H1 (cell line): ENCODE measurements around the gene NRN1. TPM values are rescaled to one million over a fixed set of nuclear protein-coding genes. Genes with fewer than 3 reads are reported as not detected.

Experiments used
- CTCF ChIA-PET: fragments of 300-600 bp; sonication (Branson Sonifier 250); formaldehyde crosslinking; loops from one replicate; lab custom pipeline; 2021; ENCODE audit not compliant: partially characterized antibody; lab: Charles Lee
- POLR2A ChIA-PET: fragments of 300-600 bp; sonication (Branson Sonifier 250); formaldehyde crosslinking; loops from one replicate; lab custom pipeline; 2021; ENCODE audit warnings: inconsistent platforms; ENCODE audit not compliant: partially characterized antibody; lab: Charles Lee
- DNase-seq, 2 experiments: peaks; one replicate each; pipeline versions ENCODE4 v3.0.0 to v3.0.0-alpha.2; 2010 to 2022; ENCODE audit warnings: low spot score in 2 of 2, low read depth in 1 of 2, mixed read lengths in 1 of 2
- FAIRE-seq: peaks from 2 replicates; lab custom pipeline; 2011; peaks lifted over from hg19 to GRCh38; lab: Jason Lieb, UNC
- H2AFZ ChIP-seq: 2 replicates; pipeline ENCODE4 v1.8.1; 2012; ENCODE audit warnings: low read length, inconsistent platforms
- H2AK5ac ChIP-seq: 2 replicates; pipeline ENCODE4 v1.6.1; 2013; ENCODE audit warnings: low read depth, low read length
- H2BK120ac ChIP-seq: replicated peaks from 2 replicates; pipeline ENCODE3; 2013; ENCODE audit warnings: low read depth, low read length, inconsistent platforms
- H2BK12ac ChIP-seq: 2 replicates; pipeline ENCODE4 v1.6.1; 2013; ENCODE audit warnings: low read depth, low read length
- H2BK15ac ChIP-seq: 2 replicates; pipeline ENCODE4 v1.6.1; 2013; ENCODE audit warnings: low read length
- H2BK20ac ChIP-seq: 2 replicates; pipeline ENCODE4 v1.6.1; 2013; ENCODE audit warnings: low read length
- H2BK5ac ChIP-seq: 2 replicates; pipeline ENCODE4 v1.6.1; 2013; ENCODE audit warnings: low read depth, low read length
- H3K14ac ChIP-seq: 2 replicates; pipeline ENCODE4 v1.6.1; 2013; ENCODE audit warnings: inconsistent platforms; ENCODE audit not compliant: insufficient read length
- H3K18ac ChIP-seq: 2 replicates; pipeline ENCODE4 v1.6.1; 2013; ENCODE audit warnings: low read length; ENCODE audit errors: extremely low read depth
- H3K23ac ChIP-seq: 2 replicates; pipeline ENCODE4 v1.6.1; 2013; ENCODE audit warnings: inconsistent platforms; ENCODE audit not compliant: insufficient read length
- H3K23me2 ChIP-seq: 2 replicates; pipeline ENCODE4 v1.6.1; 2013; ENCODE audit warnings: low read depth, low read length
- H3K27ac ChIP-seq: 2 replicates; pipeline ENCODE4 v1.6.1; 2011; ENCODE audit warnings: low read depth, low read length, inconsistent platforms
- H3K27me3 ChIP-seq, 4 experiments: replicated peaks in 1 of 4; 1 replicate in 1 of 4; 2 replicates in 3 of 4; pipeline versions ENCODE4 v1.6.1 to v1.8.1; 2011 to 2013; ENCODE audit warnings: low read length in 3 of 4, mild to moderate bottlenecking in 3 of 4, inconsistent platforms in 2 of 4, mixed read lengths in 2 of 4, moderate library complexity in 1 of 4; ENCODE audit not compliant: control insufficient read depth in 3 of 4, insufficient read depth in 3 of 4; ENCODE audit errors: extremely low read depth in 1 of 4
- H3K36me3 ChIP-seq, 4 experiments: 2 replicates each; pipeline versions ENCODE4 v1.6.1 to v1.8.1; 2011 to 2013; ENCODE audit warnings: mild to moderate bottlenecking in 4 of 4, low read length in 3 of 4, moderate library complexity in 2 of 4, control low read depth in 1 of 4, inconsistent platforms in 1 of 4; ENCODE audit not compliant: insufficient read depth in 4 of 4, control insufficient read depth in 2 of 4
- H3K4ac ChIP-seq: replicated peaks from 2 replicates; pipeline ENCODE3; 2013; ENCODE audit warnings: low read length, low read depth, mixed read lengths, inconsistent platforms; ENCODE audit not compliant: insufficient read length
- H3K4me1 ChIP-seq, 4 experiments: replicated peaks in 1 of 4; 1 replicate in 1 of 4; 2 replicates in 3 of 4; pipeline versions ENCODE4 v1.6.1 to v1.8.1; 2011 to 2013; ENCODE audit warnings: low read length in 3 of 4, inconsistent platforms in 2 of 4, mixed read lengths in 1 of 4; ENCODE audit not compliant: insufficient read depth in 4 of 4, control insufficient read depth in 3 of 4
- H3K4me2 ChIP-seq, 2 experiments: 2 replicates each; pipeline versions ENCODE4 v1.6.1 to v1.8.1; 2011 to 2013; ENCODE audit warnings: low read depth in 2 of 2, low read length in 2 of 2, control low read depth in 1 of 2, inconsistent platforms in 1 of 2, mild to moderate bottlenecking in 1 of 2; ENCODE audit not compliant: insufficient read depth in 1 of 2
- H3K4me3 ChIP-seq, 4 experiments: fragments of 200-600, 300-600 bp in 1 of 4; sonication (generic), shearing (Covaris generic), sonication (Bioruptor Twin) in 1 of 4; 2 replicates each; pipeline versions ENCODE4 v1.5.1 to v1.8.1; 2011 to 2016; ENCODE audit warnings: low read length in 4 of 4, low read depth in 3 of 4, control low read depth in 2 of 4, inconsistent platforms in 2 of 4, mild to moderate bottlenecking in 2 of 4, mixed read lengths in 1 of 4, moderate library complexity in 1 of 4; ENCODE audit not compliant: insufficient read depth in 2 of 4; ENCODE audit errors: extremely low read depth in 1 of 4
- H3K56ac ChIP-seq: replicated peaks from 2 replicates; pipeline ENCODE3; 2013; ENCODE audit warnings: low read depth, mild to moderate bottlenecking, mixed read lengths, low read length, inconsistent platforms; ENCODE audit not compliant: insufficient read length
- H3K79me1 ChIP-seq: 2 replicates; pipeline ENCODE4 v1.6.1; 2013; ENCODE audit warnings: low read depth, low read length, control low read depth
- H3K79me2 ChIP-seq, 2 experiments: 2 replicates each; pipeline versions ENCODE4 v1.6.1 to v1.8.1; 2012 to 2013; ENCODE audit warnings: low read length in 2 of 2, mild to moderate bottlenecking in 2 of 2, inconsistent platforms in 1 of 2; ENCODE audit not compliant: insufficient read depth in 2 of 2, control insufficient read depth in 1 of 2
- H3K9ac ChIP-seq, 4 experiments: replicated peaks in 1 of 4; 1 replicate in 1 of 4; 2 replicates in 3 of 4; pipeline versions ENCODE4 v1.6.1 to v1.8.1; 2011 to 2013; ENCODE audit warnings: low read depth in 3 of 4, low read length in 3 of 4, control low read depth in 2 of 4, mild to moderate bottlenecking in 2 of 4, moderate library complexity in 2 of 4, inconsistent platforms in 1 of 4; ENCODE audit errors: extremely low read depth in 1 of 4
- H3K9me3 ChIP-seq, 2 experiments: 2 replicates each; pipeline versions ENCODE4 v1.6.1 to v1.8.1; 2012 to 2013; ENCODE audit warnings: mild to moderate bottlenecking in 2 of 2, moderate library complexity in 2 of 2, control low read depth in 1 of 2, inconsistent platforms in 1 of 2, low read depth in 1 of 2, low read length in 1 of 2, mixed read lengths in 1 of 2; ENCODE audit not compliant: insufficient read depth in 2 of 2
- H4K20me1 ChIP-seq, 2 experiments: replicated peaks in 1 of 2; 2 replicates each; pipeline versions ENCODE3 to v1.8.1; 2011 to 2013; ENCODE audit warnings: inconsistent platforms in 2 of 2, low read length in 2 of 2, mild to moderate bottlenecking in 1 of 2; ENCODE audit not compliant: insufficient read depth in 2 of 2, control insufficient read depth in 1 of 2
- H4K5ac ChIP-seq: 2 replicates; pipeline ENCODE4 v1.6.1; 2013; ENCODE audit warnings: low read length, low read depth, mixed read lengths, inconsistent platforms; ENCODE audit not compliant: insufficient read length
- H4K8ac ChIP-seq: 2 replicates; pipeline ENCODE4 v1.8.0; 2013; ENCODE audit warnings: mild to moderate bottlenecking, moderate library complexity, low read length, inconsistent platforms; ENCODE audit not compliant: insufficient read depth; ENCODE audit errors: extremely low read depth
- H4K91ac ChIP-seq: replicated peaks from 2 replicates; pipeline ENCODE3; 2013; ENCODE audit warnings: low read length, mixed read lengths, inconsistent platforms; ENCODE audit not compliant: insufficient read length
- ATF2 ChIP-seq: IDR thresholded peaks from 2 replicates; pipeline ENCODE4 v1.6.1; 2012; ENCODE audit warnings: low read length, inconsistent platforms
- BCL11A ChIP-seq, 2 experiments: IDR thresholded peaks; one replicate each; pipeline ENCODE4 v1.6.1; 2011; ENCODE audit warnings: low read depth in 2 of 2, low read length in 2 of 2, mild to moderate bottlenecking in 2 of 2
- CBX8 ChIP-seq: fragments of 300-800, 300-1000 bp; sonication (generic); IDR thresholded peaks from 2 replicates; pipeline ENCODE4 v1.7.1; 2016; ENCODE audit warnings: low read depth, low read length, borderline replicate concordance
- CHD2 ChIP-seq: IDR thresholded peaks from 2 replicates; pipeline ENCODE4 v1.6.1; 2012; ENCODE audit warnings: low read length, improper control_type of control experiment
- GABPA ChIP-seq: IDR thresholded peaks from 2 replicates; pipeline ENCODE4 v1.6.1; 2011; ENCODE audit warnings: mild to moderate bottlenecking, low read length, moderate library complexity, borderline replicate concordance; ENCODE audit not compliant: insufficient read depth
- PHF8 ChIP-seq: fragments of 200-600 bp; sonication (generic); conservative IDR thresholded peaks from 2 replicates; pipeline ENCODE4 v1.7.1; 2012; ENCODE audit warnings: low read depth, mild to moderate bottlenecking, inconsistent platforms, low read length, moderate library complexity
- RAD21 ChIP-seq, 2 experiments: IDR thresholded peaks in 1 of 2; conservative IDR thresholded peaks in 1 of 2; 2 replicates each; pipeline ENCODE4 v1.6.1; 2011; ENCODE audit warnings: low read depth in 2 of 2, low read length in 2 of 2, improper control_type of control experiment in 1 of 2, inconsistent platforms in 1 of 2, mild to moderate bottlenecking in 1 of 2, moderate library complexity in 1 of 2
- RBBP5 ChIP-seq: IDR thresholded peaks from 2 replicates; pipeline ENCODE4 v1.7.1; 2012; ENCODE audit warnings: low read depth, mild to moderate bottlenecking, inconsistent platforms, low read length, moderate library complexity, borderline replicate concordance
- SIN3A ChIP-seq, 2 experiments: IDR thresholded peaks in 1 of 2; conservative IDR thresholded peaks in 1 of 2; 2 replicates each; pipeline ENCODE4 v1.6.1; 2011 to 2012; ENCODE audit warnings: low read length in 2 of 2, improper control_type of control experiment in 1 of 2, low read depth in 1 of 2, mild to moderate bottlenecking in 1 of 2
- TAF1 ChIP-seq: IDR thresholded peaks from 2 replicates; pipeline ENCODE4 v1.6.1; 2011; ENCODE audit warnings: mild to moderate bottlenecking, low read depth, low read length
- TAF7 ChIP-seq: optimal IDR thresholded peaks from 2 replicates; pipeline ENCODE3; 2011; ENCODE audit warnings: low read depth, mild to moderate bottlenecking, inconsistent platforms, low read length, moderate library complexity, borderline replicate concordance
- WGBS, 2 experiments: shearing (Covaris generic) in 1 of 2; methylation state at CpG; one replicate each; pipeline versions ENCODE4 v1.1.6 to v1.1.7; 2013 to 2015; ENCODE audit warnings: low lambda C conversion rate in 2 of 2, mixed read lengths in 2 of 2, inconsistent platforms in 1 of 2, low coverage in 1 of 2, missing lambda C conversion rate in 1 of 2; ENCODE audit not compliant: insufficient replicate concordance in 2 of 2, insufficient coverage in 1 of 2, insufficient read length in 1 of 2; ENCODE audit errors: extremely low coverage in 1 of 2, missing lambda C conversion rate in 1 of 2; 5-methylcytosine and 5-hydroxymethylcytosine counted together
- polyA plus RNA-seq, 7 experiments: library from polyadenylated mRNA; depleted of rRNA in 3 of 7; stranded (reverse) in 5 of 7; unstranded in 2 of 7; fragments of >200 nt in 5 of 7; fragments of 200-250 nt in 2 of 7; gene quantifications; 1 replicate in 5 of 7; 2 replicates in 1 of 7; 4 replicates in 1 of 7; pipeline versions ENCODE4 v1.2.1 to v1.2.3, GENCODE V29; 2011 to 2013; ENCODE audit warnings: missing spikeins in 2 of 7, mixed read lengths in 2 of 7
- total RNA-seq: library from RNA; stranded (reverse); fragmentation: NEBNext Ultra II Directional; extraction: Animal tissue kit (Norgen Biotek cat#: 25700); gene quantifications from 2 replicates; pipeline ENCODE4 v1.2.1, GENCODE V29; 2021

Gene NRN1
- total and polyA plus RNA-seq, 2 of the 8 experiments (the other 6 are each of a cell fraction or from before 2014, with no cell fraction given) = 0.06 to 0.26 TPM

GRCh38 chr6:5989141-5989723 lies 17.5 kb downstream of the NRN1 start:
- no peak overlapping the region for H2AFZ ChIP-seq
- no peak overlapping the region for H3K56ac ChIP-seq
- peaks cover 20 to 39% (median 32%) of the 10 kb centered on the region in 4 experiments for H3K27me3 ChIP-seq
- H2AK5ac ChIP-seq = no peak overlapping the region
- ChIA-PET CTCF (no interaction called here), POLR2A (no interaction called here)
- 95% methylated on average over 5 of the region's 5 CpGs; no CpG with 5 or more reads in 1 of the 2 experiments for WGBS, 2 experiments
- no peaks in the 10 kb centered on the region for H3K79me2 ChIP-seq
- H3K4ac ChIP-seq = no peak overlapping the region
- DNase-seq = no peak
- H3K9me3 ChIP-seq = no peaks in the 10 kb centered on the region
- H4K91ac ChIP-seq = no peak overlapping the region
- no peak overlapping the region for H2BK120ac ChIP-seq
- H3K27ac ChIP-seq = no peak overlapping the region
- H2BK15ac ChIP-seq = no peak overlapping the region
- no peaks in the 10 kb centered on the region for H3K79me1 ChIP-seq
- peaks cover 2% of the 10 kb centered on the region for H3K23me2 ChIP-seq
- H3K4me1 ChIP-seq = peaks cover 0 to 8% (median 4%) of the 10 kb centered on the region in 4 experiments; a peak in 4 of 7 replicates
- H3K14ac ChIP-seq = no peak overlapping the region
- H2BK20ac ChIP-seq = no peak overlapping the region
- no peak overlapping the region for H3K23ac ChIP-seq
- H3K9ac ChIP-seq = no peak overlapping the region
- no peak overlapping the region for H3K4me2 ChIP-seq
- no peak overlapping the region for H3K4me3 ChIP-seq
- no peak overlapping the region for H3K18ac ChIP-seq
- peaks cover 1 to 5% of the 10 kb centered on the region in 2 experiments for H4K20me1 ChIP-seq
- no peak overlapping the region for H2BK5ac ChIP-seq
- no peak overlapping the region for H2BK12ac ChIP-seq
- H3K36me3 ChIP-seq = no peaks in the 10 kb centered on the region
- no peak overlapping the region for H4K8ac ChIP-seq
- H4K5ac ChIP-seq = no peak overlapping the region
- no peak for FAIRE-seq
- no peak for TF ChIP-seq ATF2
- TF ChIP-seq RAD21 (IDR thresholded peaks at IDR 0.05 in 1 of 2, conservative IDR thresholded peaks at IDR 0.05 in 1 of 2; ENCODE audit: low read depth in 2 of 2, low read length in 2 of 2) = no peak
- TF ChIP-seq TAF7 = no peak
- TF ChIP-seq CHD2 = no peak
- TF ChIP-seq GABPA = no peak
- TF ChIP-seq CBX8 = no peak
- no peak for TF ChIP-seq RBBP5
- TF ChIP-seq SIN3A (conservative IDR thresholded peaks at IDR 0.05 in 1 of 2, IDR thresholded peaks at IDR 0.05 in 1 of 2; ENCODE audit: low read depth in 1 of 2, low read length in 2 of 2) = no peak
- no peak for TF ChIP-seq BCL11A (IDR thresholded peaks at IDR 0.05; ENCODE audit: low read depth in 2 of 2, low read length in 2 of 2)
- TF ChIP-seq PHF8 = no peak
- TF ChIP-seq TAF1 = no peak
